Left renal cortex interstitium (tissue), 4 donors: ENCODE results near the gene SSNA1. TPM values are rescaled to one million over a fixed set of nuclear protein-coding genes. Genes with fewer than 3 reads are reported as not detected.

Source experiments
- DNase-seq, 4 donors: peaks; one replicate each; pipeline ENCODE4 v3.0.0-alpha.2; 2013; ENCODE audit warnings: low read depth in 4 of 4, low spot score in 2 of 4, missing footprints in 1 of 4
- polyA plus RNA-seq, 4 donors: library from polyadenylated mRNA; unstranded; fragments of 120-200 nt; gene quantifications; one replicate each; pipeline ENCODE4 v1.2.1, GENCODE V29; 2013; ENCODE audit not compliant: insufficient read length in 4 of 4

The SSNA1 gene
- polyA plus RNA-seq, 4 donors = 44.5 to 78.1 (median 56.9) TPM

GRCh38 chr9:137178939-137179630 is 9.4 kb upstream of the SSNA1 start:
- no peak for DNase-seq

GRCh38 chr9:137179761-137180160 is 8.7 kb upstream of the SSNA1 start:
- no peak for DNase-seq

DNA sequence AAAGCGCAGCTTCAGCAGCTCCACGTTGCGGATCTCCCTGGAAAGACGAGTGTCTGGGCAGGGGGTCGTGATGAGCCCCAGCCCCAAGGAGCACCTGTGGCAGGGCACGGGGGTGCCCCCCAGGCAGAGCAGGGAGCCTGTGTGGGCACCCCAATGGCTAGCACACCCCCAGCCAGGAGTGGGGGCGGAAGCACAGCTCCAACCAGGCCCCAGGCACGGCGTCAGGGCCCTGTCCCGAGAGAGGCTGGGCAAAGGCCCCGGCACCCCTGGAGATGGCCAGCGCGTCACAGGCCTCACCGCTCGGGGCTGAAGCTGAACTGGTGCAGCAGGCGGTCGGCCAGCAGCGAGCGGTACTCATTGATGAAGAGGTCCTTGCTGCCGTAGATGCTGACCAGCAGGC is 8.0 kb upstream of the SSNA1 start:
- DNase-seq = no peak

DNA sequence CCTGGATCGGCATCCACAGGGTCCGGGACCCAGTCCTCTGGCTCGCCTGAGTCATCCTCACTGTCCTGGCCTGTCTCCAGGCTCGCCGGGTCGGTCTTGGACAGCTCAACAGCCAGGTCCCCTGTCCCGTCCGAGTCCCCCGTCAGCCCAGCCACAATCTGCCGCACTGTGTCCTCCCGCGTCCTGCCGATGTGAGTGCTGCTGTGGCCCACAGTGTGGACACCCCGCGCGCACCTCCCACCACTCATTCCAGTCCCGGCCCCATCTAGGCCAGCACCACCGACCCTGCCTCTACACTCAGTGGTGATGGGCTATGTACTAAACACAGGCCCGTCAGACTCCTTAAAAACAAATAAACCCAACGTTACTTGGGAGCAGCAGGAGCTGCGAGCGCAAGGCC is 6.8 kb upstream of the SSNA1 start:
- no peak for DNase-seq

DNA sequence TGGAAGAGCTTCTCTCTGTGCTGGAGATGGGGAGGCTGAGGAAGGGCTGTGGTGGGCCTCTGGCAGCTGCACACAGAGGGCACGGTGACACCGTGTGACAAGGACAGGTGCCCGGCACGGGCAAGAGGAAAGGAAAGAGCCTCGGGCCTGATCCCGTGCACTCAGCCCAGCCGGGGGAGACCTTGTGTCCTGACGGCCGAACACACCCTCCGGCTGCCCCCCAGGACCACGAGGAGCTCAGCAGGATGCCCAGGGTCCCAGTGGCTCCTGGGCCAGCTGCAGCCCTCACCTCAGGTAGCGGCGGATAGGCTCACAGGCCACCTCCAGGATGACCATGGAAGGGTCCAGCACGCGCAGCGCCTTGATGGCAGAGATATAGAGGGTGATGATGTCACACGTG is 5.6 kb upstream of the SSNA1 start:
- no peak for DNase-seq

DNA sequence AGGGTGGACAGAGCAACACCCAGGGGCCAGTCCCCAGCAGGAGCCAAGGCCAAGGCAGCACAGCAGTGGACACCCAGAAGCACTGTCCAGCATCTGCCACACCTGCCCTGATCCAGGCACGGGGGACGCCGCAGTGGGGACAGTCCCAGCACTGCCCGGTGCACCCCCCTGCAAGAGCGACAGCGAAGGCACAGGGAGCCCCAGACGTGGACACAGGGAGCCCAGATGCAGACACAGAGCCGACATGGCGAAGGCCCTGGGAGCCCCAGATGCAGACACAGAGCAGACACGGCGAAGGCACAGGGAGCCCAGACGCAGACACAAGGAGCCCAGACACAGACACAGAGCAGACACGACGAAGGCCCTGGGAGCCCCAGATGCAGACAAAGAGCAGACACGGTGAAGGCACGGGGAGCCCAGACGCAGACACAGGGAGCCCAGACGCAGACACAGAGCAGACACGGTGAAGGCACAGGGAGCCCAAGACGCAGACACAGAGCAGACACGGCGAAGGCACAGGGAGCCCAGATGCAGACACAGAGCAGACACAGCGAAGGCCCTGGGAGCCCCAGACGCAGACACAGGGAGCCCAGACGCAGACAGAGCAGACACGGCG is 4.4 kb upstream of the SSNA1 start:
- no peak for DNase-seq

DNA sequence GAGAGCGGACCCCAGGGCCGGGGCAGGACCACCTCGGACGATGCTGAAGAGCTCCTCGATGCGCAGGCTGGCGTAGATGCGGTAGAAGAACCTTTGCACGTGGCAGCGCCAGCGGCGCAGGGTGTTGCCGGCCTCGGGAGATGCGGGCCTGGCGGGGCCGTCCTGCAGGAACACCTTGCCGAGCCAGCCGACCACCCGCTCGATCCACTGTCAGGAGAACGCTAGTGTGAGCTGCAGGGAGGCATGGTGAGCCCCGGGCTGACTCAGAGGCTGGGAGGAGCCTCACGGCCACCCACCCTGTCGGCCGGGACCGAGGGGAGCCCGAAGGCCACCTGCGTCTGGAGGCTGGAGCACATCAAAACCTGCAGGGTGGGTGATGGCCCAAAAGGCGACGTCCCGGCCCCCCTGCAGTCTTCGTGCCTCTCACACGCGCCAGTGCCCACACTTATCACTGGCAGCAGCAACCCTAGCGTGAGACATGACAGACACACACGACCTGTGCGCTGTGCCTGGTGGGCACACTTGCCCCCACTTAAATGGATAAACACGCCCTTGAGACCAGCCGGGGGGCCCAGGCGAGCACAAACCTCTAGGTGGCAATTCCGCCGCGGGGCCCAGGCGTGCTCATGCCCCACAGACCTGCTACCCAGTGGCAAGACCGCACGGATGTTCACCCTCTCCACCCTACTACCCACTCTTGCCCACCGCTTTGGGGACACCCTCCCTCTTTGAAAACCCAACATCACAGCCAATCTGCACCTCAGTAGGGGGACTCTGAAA is 3.4 kb upstream of the SSNA1 start:
- no peak for DNase-seq

DNA sequence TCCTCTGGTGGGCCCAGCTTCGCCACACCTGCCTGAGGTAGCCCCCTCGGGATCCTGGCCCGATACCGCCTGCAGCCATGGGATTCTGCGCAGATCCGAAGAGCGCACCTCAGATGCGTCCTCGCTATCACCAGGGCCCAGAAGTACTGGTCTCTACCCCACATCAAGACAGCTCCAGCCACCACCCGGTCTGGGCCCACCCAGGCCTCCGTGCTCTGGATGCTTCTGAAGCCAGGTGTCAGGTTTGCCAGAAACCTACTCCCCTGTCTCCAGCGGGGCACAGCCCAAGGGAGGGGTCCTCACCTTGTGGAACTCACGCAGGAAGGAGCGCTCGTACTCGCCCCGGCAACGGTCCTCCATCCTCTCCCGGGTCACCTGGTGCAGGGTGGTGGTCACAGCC is 2.6 kb upstream of the SSNA1 start:
- no peak for DNase-seq

DNA sequence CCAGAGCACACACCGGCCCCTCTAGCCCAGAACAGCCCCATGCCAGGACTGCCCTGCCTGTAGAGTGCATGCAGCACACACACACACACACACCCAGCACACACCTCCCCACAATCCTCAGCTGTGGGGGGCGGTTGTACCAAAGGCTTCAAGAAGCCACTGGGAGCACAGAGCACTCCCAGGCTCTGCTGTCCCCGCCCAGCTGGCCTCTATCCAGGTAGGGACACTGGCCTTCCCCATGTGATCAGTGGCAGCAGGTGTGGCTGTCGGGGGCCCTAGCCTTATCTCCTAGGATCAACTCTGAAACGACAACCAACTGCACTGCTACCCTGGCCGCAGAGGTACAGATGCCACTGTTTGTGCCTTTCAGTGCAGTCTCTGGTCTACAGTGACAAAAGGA is 2.1 kb upstream of the SSNA1 start:
- DNase-seq = no peak

DNA sequence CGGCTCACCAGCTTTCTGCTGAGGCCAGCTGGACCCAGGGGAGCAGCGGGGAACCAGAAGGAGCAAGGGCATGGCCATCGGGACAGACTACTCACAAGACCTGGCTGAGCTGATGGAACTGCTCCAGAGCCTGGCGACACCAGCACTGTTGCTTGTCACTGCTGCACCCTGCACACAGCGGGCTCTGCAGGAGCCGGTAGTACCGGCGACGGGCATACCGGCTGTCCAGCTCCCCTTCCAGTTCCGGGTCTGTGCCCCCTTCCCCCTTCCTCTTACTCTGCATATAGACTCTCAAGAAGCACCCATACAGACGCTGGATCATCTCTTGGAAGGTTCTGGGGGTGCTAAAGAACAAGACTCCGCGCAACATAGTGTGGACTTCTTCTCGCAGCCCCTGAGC is 1.1 kb upstream of the SSNA1 start:
- DNase-seq = no peak

- DNase-seq = no peak
Observed at GRCh38 chr9:137188086-137188489, 388 bp upstream of the SSNA1 start.

DNA sequence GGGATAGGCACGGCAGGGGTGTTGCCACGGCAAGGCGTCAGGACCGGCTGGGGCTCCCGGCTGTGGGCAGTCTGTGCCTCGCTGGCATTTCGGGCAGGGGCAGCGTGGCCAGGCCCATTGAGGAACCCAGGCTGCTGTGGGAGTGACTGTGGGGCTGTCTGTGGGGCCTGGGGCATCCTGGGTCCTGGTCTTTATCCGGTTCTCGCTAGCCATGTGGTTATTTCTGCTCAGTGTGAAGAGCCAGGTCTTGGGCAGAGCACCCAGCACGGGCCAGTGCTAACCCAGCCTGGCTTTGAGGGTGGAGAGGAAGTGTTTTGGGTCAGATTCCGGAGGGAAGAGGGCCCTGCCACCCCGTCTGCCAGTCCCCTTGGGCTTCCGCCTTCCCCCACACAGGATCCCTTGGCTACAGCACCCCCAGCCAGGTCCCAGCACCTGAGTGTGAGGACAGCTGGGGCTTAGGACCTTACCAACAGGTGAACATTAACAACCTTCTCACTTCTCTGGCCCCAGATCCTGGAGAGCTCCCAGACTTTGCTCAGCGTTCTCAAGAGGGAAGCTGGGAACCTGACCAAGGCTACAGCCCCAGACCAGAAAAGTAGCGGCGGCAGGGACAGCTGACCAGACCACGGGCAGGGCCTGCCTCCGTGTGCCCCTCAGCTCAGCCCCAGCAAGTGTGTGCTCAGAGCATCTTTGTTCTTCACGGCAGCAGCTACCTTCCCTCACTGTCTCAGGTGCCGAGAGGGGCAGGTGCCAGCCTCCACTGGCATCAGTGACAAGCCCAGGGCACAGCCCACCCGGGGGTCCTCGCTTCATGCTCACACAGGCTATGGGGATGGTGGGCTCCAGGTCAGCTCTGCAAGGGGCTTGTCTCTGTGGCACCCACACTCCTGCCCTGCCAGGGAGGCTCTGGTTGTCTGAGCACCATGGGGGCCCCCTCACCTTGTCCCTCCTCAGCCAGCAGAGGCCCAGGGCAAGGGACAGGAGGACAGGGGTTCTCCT is 1.1 kb downstream of the SSNA1 start:
- no peak for DNase-seq

DNA sequence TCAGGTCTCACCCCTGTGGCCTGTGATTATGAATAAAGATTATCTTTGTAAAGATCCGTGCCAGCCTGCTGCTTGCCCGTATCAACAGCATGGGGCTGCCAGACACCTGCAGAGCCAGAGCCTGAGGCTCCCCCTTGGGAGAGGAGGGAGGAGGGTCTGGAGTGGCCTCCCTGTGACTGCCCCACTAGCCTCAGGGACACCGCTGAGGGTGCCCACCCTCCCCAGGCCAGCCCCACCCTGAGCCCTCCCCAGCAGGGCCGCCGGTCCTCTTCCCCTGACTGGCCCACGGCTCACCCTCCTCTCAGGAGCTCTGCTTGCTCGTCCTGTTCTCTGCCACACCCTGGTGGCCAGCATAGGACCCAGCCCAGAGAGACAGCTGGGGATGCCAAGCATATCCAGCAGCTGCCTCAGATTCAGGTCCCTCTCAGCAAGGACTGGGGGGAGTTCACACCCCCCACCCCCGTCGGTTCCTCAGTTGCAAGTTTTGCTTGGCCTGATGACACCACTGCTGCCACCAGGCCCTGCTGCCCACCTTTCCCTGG is 1.9 kb downstream of the SSNA1 start:
- no peak for DNase-seq

DNA sequence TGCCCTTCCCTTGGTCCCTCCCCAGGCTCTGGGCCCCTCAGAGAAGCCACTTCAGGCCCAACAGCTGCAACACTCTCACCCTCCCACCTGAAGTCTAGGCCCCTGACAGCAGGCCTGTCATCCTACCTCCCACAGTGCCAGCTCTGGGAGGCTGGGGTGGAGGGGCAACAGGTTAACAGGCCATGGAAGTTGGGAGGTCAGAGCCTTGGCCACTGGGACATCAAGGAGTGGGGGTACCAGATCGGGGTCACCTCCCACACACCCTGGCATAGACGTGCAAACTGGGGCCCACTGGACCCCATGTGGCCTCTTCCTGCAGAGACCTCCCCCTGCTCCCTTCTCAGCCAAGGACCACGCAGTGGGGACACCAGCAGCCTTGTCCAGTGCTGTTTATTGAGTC is 2.8 kb downstream of the SSNA1 start:
- DNase-seq = no peak

DNA sequence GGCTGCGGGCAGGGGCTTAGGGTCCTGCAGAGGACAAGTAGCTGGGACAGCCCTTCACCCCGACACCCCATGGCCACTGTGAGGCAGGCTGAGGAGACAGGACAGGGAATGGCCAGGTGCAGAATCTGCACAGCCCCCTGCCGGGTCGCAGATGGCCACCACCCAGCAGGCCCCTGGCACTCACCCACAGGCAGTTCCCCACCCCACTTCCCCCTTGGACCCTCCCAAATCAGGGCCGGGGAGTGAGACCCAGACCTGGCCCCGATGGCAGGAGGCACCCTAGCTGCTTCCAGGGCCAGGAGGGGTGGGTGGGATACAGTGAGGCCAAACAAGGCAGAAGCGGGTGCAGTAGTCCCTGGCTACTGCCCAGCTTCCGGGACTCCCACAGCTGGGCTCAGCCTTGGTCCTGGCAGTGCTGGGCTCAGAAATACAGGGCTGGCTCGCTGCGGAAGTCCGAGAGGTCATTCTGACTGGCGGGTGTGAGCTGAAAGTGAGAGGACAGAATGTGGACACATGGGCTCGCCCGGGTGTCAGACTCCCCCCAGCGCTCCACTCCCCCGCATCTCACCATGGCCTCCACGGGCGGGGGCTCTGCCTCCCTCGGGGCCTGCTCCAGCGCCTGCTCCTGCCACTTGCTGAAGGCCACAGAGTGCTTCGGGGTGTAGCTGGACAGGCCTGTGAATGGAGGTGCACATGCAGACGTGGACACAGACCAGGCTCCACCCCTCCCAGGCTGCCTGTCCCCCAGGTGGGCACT is 3.4 kb downstream of the SSNA1 start:
- no peak for DNase-seq

DNA sequence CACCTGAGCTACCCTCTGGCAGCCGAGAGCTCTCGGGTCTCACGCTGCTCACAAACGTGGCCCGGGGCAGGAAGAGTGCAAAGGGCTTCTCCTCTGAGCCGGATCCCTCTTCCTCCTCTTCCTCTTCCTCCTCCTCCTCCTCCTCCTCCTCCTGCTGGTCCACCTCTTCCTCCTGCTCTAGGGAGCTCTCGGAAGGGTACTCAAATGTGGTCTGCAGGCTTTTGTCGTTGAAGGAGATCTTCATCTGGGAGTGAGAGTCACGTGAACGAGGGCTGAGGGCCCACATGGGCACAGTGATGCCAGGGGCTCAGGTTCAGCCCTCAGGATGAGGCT is 3.9 kb downstream of the SSNA1 start:
- DNase-seq = no peak

DNA sequence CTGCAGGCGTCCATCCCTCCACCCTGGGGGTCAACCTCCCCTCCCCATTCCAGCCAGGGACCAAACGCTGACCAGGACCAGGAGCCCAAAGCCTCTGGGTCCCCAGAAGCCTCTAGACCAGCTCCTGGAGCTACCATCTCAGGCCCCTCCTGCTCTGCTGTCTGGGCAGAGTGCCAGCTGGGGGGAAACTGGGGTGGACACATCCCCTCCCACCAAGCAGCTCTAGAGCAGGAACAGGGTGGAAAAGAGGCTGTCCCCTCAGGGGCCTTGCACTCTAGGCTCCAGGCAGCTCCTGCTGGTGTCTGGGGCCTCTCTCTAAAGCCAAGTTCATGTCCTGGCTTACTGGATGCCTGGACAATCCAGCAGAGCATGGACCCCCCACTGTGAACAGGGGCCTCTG is 4.4 kb downstream of the SSNA1 start:
- no peak for DNase-seq

DNA sequence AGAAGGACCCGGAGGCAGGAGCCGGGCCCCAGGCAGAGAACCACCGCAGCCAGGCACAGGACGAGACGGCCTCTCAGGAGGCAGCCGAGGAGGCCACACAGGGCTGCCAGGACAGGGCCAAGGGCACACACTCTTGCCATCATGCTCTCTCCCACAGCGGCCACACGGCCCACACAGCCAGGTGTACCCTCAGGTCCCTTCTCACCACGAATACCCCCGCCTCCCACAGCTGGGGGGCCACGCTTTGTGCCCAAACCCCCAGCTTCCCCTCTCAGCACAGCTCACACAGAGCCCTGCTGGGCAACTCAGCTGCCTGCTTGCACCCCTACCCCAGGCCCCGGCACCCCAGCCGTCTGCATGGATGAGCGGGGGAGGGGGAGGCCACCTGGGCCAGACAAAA is 5.3 kb downstream of the SSNA1 start:
- no peak for DNase-seq

DNA sequence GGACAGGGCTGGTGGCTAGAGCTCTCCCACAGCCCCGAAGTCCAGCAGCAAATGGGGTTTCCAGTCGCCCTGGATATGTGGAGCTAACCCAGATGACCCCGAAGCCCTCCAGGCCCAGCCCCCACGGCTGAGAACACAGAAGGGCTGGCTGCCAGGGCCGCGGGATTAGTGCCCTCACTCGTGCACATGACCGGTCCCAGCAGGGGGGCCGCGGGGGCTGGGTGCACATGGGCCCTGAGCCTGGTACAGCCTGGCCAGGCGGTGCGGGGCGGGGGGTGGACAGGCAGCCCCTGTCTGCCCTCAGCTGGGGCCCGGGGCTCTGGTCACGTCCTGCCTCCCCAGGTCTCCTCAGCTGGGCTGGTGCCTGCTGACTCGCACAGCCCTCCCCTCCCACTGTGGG is 5.9 kb downstream of the SSNA1 start:
- DNase-seq = no peak

DNA sequence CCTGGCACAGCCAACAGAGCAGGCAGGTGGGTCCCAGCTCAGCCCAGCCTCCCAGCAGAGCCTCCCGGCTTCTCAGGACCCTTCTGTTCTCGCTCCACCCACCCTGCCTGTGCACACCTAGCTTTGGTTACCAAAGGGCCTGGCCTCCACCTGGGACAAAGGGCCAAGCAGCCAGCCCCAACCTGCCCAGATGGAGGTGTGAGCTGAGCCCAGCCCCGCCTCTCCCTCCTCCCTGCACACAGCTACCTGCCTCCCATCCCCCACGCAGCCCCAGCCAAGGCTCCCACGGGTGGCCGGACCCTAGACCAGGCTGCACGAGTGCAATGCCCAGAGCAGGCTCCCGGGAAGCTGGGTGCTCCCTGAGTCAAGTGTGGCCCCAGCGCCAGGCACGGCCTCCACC is 6.4 kb downstream of the SSNA1 start:
- DNase-seq = no peak
